KG1 (cell line): ENCODE results near the gene LRP11.
"Not testable (repeated sequence)": the region's sequence is repeated elsewhere in the genome, so short reads cannot be mapped to it uniquely, and the experiment has no call there.

ENCODE experiments used
- DNase-seq: peaks from one replicate; lab custom pipeline; 2025; lab: John Stamatoyannopoulos, UW

LRP11 gene

DNA sequence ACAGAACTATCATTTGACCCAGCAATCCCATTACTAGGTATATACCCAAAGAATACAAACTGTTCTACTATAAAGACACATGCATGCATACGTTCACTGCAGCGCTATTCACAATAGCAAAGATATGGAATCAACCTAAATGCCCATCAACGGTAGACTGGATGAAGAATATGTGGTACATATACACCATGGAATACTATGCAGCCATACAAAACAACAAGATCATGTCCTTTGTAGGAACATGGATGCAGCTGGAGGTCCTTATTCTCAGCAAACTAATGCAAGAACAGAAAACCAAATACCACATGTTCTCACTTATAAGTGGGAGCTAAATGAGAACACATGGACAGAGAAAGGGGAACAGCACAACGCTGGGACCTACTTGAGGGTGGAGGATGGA lies 15.8 kb downstream of the LRP11 start:
- not testable (repeated sequence) for DNase-seq

GRCh38 chr6:149847939-149848267 lies 16.3 kb downstream of the LRP11 start:
- no peak for DNase-seq

- no peak for DNase-seq
Measured at GRCh38 chr6:149846321-149846720, 17.8 kb downstream of the LRP11 start.

GRCh38 chr6:149845549-149845948 lies 18.6 kb downstream of the LRP11 start:
- no peak for DNase-seq

- DNase-seq = no peak
Measured at GRCh38 chr6:149844480-149844879, 19.7 kb downstream of the LRP11 start.

DNA sequence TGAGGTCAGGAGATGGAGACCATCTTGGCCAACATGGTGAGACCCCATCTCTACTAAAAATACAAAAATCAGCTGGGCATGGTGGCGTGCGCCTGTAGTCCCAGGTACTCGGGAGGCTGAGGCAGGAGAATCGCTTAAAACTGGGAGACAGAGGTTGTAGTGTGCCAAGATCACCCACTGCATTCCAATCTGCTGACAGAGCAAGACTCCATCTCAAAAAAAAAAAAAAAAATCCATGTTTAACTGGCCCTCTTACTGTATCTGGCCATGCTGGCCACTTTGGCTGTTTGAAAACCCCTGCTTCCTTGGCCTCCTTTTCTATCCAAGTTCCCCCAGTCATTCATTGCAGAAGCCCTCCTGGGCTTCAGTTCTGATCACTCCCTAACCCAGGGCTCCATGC lies 20.1 kb downstream of the LRP11 start:
- DNase-seq = not testable (repeated sequence)

GRCh38 chr6:149843051-149843633 lies 21.0 kb downstream of the LRP11 start:
- DNase-seq = no peak

DNA sequence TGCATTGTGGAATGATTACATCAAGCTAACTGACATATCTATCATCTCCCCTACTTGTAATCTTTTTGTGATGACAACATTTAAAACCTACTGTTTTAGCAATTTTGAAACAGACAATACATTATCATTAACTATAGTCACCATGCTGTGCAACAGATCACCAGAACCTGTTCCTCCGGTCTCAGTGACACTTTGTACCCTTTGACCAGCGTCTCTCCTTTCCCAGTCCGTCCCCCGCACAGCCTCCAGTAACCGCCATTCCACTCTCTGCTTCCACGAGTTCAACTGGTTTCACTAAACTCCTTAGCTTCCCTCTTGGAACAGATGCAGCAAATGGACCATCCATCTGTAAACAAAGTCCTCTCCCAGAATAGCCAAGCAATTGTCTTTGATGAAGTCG lies 21.8 kb downstream of the LRP11 start:
- DNase-seq = no peak

GRCh38 chr6:149840345-149841075 lies 23.6 kb downstream of the LRP11 start:
- no peak for DNase-seq

DNA sequence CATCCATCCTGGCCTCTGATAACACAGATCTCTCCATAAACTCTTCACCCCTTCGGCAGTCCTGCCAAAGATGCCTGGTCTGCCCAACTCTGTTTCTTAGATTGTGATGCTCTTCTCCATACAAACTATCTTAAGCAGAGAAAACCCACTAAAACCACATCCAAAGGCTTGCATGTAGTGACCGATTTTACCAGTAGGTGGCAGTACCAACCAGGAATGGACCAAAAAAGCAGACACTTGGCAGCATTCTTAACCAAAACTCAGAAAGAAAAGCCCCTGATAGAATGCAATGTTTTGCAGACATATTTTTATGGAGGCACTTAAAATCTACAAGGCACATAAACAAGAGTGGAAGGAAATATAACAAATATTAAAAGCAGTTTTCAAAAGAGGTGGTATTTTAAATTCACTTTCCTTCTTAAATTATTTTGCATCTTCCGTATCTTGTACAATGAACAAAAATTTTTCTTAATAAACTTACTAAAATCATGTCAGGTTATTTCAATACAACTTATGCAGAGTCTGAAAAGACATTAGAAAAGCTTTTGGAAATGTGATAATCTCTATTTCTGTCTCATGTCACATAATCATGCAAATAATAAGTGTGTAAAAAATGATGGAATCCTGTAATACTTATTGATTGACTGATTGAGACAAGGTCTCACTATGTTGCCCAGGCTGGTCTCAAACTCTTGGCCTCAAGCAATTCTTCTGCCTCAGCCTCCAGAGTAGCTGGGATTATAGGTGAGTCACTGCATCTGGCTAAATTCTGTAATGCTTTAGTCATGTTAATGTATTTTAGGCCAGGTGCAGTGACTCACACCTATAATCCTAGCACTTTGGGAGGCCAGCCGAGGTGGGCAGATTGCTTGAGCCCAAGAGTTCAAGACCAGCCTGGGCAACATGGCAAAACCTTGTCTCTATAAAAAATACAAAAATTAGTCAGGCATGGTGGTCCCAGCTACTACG lies 29.4 kb downstream of the LRP11 start:
- peak; percentile 75 for DNase-seq

GRCh38 chr6:149833651-149834050 lies 30.5 kb downstream of the LRP11 start:
- no peak for DNase-seq

DNA sequence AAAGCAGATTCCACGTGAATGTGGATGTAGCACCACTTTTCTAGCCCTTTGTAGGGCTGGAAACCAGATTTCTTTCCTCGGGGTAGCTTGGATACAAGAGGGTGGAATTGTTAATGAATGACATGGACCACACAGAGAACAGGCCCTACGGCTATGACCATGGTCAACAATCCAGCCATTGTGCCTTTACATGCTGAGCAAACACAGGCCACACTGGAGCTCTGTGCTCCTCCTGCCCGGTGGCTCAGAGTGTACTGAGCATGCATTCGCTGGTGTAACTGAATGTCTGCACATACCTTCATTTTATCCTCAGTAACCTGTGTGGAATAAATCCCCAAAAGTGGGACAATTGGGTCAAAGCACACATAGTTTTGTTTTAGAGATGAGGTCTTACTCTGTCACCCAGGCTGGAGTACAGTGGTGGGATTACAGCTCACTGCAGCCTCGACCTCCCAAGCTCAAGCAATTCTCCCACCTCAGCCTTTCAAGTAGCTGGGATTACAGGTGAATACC lies 32.8 kb downstream of the LRP11 start:
- no peak for DNase-seq

GRCh38 chr6:149830731-149831307 lies 33.3 kb downstream of the LRP11 start:
- DNase-seq = no peak

DNA sequence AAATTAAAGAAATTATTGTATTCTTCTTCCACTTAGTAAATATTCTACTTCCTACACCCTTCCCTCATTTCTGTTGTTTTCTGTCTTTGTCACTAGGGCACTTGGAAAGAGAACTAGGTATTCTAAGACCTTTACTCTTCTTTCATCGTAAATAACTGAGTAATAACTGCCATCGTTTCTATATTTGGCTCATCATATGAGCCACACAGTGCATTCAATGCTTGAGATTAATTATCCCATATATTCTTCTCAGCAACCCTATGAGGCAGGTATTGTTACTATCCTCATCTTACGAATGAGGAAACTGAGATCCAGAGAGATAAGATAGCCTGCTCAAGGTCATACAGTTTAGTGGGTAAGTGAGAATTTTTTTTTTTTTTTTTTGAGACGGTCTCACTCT lies 38.9 kb downstream of the LRP11 start:
- DNase-seq = no peak

DNA sequence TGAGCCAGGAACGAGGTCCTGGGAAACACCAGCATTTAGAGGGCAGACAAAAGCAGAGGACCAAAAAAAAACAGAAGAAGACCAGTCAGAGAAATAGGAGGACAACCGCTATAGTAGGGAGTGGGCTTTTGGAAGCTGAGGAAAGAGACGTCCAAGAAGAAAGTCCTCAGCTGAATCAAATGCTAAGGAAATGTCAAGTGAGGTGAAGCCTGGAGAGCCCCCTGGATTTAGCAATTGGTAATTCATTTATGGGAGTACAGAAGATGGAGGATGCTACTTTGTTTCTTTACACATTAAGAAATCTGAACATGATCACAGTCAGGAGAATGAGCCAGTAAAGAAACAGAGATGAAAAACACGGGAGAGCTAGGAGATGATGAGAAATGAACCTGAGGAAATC lies 41.1 kb downstream of the LRP11 start:
- DNase-seq = no peak

DNA sequence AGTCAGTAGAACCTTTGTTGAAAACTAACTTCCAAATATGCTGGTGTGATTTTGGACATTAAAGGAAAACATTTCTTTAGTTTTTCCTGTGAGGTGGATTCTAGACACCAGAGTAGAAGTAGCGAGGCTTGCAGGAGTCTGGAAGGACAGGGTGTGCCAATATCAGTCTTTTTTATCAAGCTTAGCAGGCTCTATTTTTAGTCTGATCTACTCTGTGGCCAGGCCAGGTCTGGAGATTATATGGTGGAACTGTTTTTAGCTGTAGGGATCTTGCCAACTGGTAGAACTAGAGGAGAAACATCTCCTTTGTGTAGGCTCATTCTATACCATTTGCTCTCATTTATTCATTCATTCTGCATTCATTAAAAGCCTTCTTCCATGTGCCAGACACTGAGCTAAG lies 42.7 kb downstream of the LRP11 start:
- DNase-seq = no peak

GRCh38 chr6:149820506-149820905 lies 43.7 kb downstream of the LRP11 start:
- DNase-seq = no peak

DNA sequence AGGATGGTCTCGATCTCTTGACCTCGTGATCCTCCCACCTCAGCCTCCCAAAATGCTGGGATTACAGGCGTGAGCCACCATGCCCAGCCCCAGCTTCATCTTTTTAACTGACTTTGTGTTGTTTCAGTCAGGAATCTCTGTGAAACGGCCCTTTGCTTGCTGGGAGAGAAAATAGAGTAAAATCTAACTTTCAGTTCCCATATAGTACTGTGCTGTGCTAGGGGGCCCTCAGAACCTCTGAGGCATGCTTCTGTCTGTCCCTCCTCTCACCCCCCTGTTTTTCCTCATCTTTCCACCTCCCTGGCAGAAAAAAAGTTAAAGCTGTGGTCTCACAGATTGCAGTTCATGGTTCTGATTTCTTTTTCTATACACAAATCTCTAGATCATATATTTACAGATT lies 48.4 kb downstream of the LRP11 start:
- no peak for DNase-seq

DNA sequence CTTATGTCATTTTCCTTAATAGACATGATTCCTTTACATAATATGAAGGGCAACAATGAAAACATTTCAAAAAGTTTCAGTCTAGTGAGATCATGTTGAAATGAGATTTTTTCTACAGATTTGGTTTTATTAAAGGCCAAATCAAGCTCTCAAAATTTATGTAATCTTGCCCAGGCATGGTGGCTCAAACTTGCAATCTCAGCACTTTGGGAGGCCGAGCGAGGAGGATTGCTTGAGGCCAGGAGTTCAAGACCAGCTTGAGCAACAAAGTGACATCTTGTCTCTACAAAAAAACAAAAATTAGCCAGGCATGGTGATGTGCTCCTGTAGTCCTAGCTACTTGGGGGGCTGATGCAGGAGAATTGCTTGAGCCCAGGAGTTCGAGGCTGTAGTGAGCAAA lies 50.8 kb downstream of the LRP11 start:
- no peak for DNase-seq

DNA sequence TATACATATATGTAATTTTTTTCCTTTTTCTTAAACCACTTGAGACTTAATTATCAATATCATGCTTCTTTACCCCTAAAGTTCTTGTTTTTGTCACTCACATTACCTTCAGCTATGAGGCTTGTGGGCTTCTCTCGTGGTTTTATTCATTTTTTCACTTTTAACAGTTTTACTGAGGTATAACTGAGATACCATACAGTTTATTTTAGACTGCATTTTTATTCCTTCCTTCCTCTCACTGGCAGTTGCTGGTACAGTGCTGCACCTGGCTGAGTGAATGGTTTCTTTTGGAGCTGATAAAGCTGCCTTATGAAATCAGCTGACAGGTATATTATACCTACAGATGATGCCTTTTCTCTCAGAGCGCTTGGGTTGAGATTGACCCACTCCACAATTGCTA lies 54.4 kb downstream of the LRP11 start:
- DNase-seq = peak; percentile 4

DNA sequence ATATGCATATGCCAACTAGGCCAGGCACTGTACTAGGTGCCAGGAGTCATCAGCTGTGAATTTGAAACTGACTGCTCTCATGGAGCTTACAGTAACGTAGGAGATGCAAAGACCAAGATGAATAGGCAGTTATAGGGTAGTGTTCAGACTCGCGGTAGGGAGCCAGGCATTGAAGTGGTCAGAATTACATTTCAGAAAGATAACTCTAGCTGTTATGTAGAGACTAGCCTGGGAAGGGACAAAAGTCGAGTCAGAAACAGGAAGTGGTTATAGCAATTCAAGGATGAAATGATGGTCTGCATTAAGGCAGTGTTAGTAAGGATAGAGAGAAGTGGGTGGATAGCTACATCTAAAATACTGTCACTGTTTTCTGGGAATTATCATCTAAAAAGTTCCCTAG lies 58.0 kb downstream of the LRP11 start:
- DNase-seq = no peak

- DNase-seq = no peak
Measured at GRCh38 chr6:149783551-149783950, 80.6 kb downstream of the LRP11 start.
